ENCODE measurements around the gene BCAS3.

The BCAS3 gene

DNA sequence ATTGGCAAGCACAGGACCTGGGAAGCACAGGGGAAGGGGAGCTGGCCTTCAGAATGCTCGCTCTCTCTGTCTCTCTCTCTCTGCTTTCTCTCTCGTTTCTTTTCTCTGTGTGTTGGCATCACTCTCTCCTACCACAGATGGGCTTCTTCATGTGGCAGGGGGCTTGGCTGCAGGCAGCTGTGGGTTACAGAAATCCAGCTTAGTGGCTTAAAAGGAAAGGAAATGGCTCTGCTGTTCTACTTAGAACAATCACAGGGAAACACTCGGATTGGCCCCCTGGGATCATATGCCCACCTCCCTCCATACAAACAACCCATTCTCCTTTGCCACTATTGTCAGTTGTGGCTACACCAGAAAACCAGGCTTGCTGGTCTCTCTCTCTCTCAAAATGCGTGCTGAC, 742.4 kb downstream of the BCAS3 start:
- Histone ChIP-seq H3K27me3 (replicated peaks; ENCODE audit: control insufficient read depth, insufficient read depth, low read length, poor library complexity, severe bottlenecking) (no peaks in the 10 kb centered on the region), H3K4me1 (ENCODE audit: control insufficient read depth, insufficient read depth, low read length, poor library complexity, severe bottlenecking) (peaks cover 7% of the 10 kb centered on the region), H3K4me3 (ENCODE audit: insufficient read depth, low read depth, low read length, poor library complexity, severe bottlenecking) (no peak overlapping the region), H3K36me3 (ENCODE audit: control insufficient read depth, insufficient read depth, low read length) (no peaks in the 10 kb centered on the region), H3K9me3 (ENCODE audit: control insufficient read depth, low read length) (no peaks in the 10 kb centered on the region), H3K27ac (ENCODE audit: insufficient read depth, low read length, poor library complexity, severe bottlenecking) (no peak overlapping the region)
- no peak for DNase-seq

DNA sequence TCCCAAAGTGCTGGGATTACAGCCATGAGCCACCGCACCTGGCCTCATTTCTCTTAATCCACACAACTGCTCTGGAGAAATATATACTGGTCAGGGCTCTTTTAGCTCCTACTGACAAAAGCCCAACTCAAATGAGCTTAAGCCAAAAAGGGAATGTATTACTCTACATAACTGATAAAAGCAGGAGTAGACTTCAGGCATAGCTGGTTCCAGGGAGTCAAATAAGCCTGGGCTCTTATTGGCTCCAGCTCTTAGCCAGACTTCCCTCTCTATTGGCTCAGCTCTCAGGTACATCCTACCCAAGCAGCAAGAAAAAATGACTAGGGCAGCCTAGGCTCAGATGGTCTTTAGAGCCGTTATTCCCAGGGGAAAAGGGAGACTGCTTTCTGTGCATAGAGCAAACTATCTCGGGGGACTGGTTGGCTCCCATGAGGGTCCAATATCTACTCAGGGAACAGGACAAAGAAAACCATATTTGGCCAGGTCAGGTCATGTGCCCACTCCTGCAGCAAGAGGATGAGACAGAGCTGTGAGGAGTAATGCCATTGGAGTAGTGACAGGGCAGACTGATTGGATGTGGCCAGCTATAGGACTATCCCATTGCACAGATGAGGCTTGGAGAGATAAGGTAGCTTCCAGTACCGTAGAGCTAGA, 743.2 kb downstream of the BCAS3 start:
- DNase-seq: no peak
- Histone ChIP-seq H3K27me3 (replicated peaks; ENCODE audit: control insufficient read depth, insufficient read depth, low read length, poor library complexity, severe bottlenecking) (no peaks in the 10 kb centered on the region), H3K4me1 (ENCODE audit: control insufficient read depth, insufficient read depth, low read length, poor library complexity, severe bottlenecking) (peaks cover 7% of the 10 kb centered on the region), H3K9me3 (ENCODE audit: control insufficient read depth, low read length) (no peaks in the 10 kb centered on the region), H3K36me3 (ENCODE audit: control insufficient read depth, insufficient read depth, low read length) (no peaks in the 10 kb centered on the region), H3K4me3 (ENCODE audit: insufficient read depth, low read depth, low read length, poor library complexity, severe bottlenecking) (no peak overlapping the region), H3K27ac (ENCODE audit: insufficient read depth, low read length, poor library complexity, severe bottlenecking) (no peak overlapping the region)

DNA sequence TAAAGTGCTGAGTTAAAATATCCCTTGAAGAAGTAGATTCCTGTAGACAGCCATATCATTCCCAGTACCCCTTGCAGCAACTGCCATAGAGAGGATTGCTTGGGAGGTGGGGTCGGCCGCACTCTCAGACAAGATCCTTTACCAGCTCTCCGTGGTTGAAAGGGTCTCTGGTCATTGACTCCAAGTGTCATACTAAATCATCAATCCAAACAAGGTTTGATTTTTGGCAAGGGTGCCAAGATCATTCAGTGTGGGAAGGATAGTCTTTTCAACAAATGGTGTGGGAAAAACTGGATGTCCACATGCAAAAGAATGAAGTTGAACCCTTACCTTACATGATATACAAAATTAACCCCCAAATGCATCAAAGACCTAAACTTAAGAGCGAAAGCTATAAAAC, 743.8 kb downstream of the BCAS3 start:
- no peak for DNase-seq
- H3K27ac ChIP-seq (ENCODE audit: insufficient read depth, low read length, poor library complexity, severe bottlenecking): no peak overlapping the region
- H3K36me3 ChIP-seq (ENCODE audit: control insufficient read depth, insufficient read depth, low read length): no peaks in the 10 kb centered on the region
- H3K9me3 ChIP-seq (ENCODE audit: control insufficient read depth, low read length): no peaks in the 10 kb centered on the region
- H3K4me3 ChIP-seq (ENCODE audit: insufficient read depth, low read depth, low read length, poor library complexity, severe bottlenecking): no peak overlapping the region
- H3K27me3 ChIP-seq (replicated peaks; ENCODE audit: control insufficient read depth, insufficient read depth, low read length, poor library complexity, severe bottlenecking): no peaks in the 10 kb centered on the region
- H3K4me1 ChIP-seq (ENCODE audit: control insufficient read depth, insufficient read depth, low read length, poor library complexity, severe bottlenecking): peaks cover 7% of the 10 kb centered on the region

DNA sequence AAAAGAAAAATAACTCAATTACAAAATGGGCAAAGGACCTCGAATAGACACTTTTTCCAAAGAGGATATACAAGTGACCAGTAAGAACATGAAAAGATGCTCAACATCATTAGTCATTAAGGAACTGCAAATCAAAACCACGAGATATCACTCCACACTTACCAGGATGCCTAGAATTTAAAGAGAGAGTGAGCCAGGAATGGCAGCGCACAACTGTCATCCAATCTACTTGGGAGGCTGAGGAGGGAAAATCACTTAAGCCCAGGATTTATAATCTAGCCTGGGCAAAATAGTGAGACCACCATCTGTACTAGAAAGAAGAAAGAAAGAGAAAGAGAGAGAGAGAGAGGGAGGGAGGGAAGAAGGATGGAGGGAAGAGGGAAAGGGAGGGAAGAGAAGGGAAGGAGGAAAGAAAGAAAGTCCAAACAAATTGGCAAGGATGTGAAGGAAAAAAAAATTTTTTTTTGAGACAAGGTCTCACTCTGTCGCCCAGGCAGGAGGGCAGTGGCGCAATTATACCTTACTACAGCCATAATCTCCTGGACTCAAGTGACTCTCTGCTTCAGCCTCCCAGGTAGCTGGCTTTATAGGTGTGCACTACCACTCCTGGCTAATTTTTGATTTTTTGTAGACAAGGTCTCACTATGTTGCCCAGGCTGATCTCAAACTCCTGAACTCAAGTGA, 744.6 kb downstream of the BCAS3 start:
- DNase-seq: no peak
- no peak overlapping the region for H3K27ac ChIP-seq (ENCODE audit: insufficient read depth, low read length, poor library complexity, severe bottlenecking)
- no peaks in the 10 kb centered on the region for H3K27me3 ChIP-seq (replicated peaks; ENCODE audit: control insufficient read depth, insufficient read depth, low read length, poor library complexity, severe bottlenecking)
- no peak overlapping the region for H3K4me3 ChIP-seq (ENCODE audit: insufficient read depth, low read depth, low read length, poor library complexity, severe bottlenecking)
- H3K4me1 ChIP-seq (ENCODE audit: control insufficient read depth, insufficient read depth, low read length, poor library complexity, severe bottlenecking): no peaks in the 10 kb centered on the region
- H3K36me3 ChIP-seq (ENCODE audit: control insufficient read depth, insufficient read depth, low read length): no peaks in the 10 kb centered on the region
- H3K9me3 ChIP-seq (ENCODE audit: control insufficient read depth, low read length): no peaks in the 10 kb centered on the region

DNA sequence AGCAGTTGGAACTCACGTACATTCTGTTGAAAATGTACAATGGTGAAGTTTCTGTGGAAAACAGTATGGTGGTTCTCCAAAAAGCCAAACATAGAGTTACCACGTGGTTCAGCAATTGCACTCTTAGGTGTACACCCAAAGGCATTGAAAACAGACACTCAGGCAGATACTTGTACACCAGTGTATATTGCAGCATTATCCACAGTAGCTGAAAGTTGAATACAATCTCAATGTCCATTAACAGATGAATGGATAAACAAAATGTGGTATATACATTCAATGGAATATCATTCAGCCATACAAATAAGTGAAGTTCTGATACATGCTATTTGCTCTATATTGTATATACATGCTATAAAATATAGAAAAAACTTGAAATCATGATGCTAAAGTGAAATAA, 745.2 kb downstream of the BCAS3 start:
- no peaks in the 10 kb centered on the region for H3K36me3 ChIP-seq (ENCODE audit: control insufficient read depth, insufficient read depth, low read length)
- no peak overlapping the region for H3K4me3 ChIP-seq (ENCODE audit: insufficient read depth, low read depth, low read length, poor library complexity, severe bottlenecking)
- H3K27me3 ChIP-seq (replicated peaks; ENCODE audit: control insufficient read depth, insufficient read depth, low read length, poor library complexity, severe bottlenecking): no peaks in the 10 kb centered on the region
- no peak for DNase-seq
- H3K27ac ChIP-seq (ENCODE audit: insufficient read depth, low read length, poor library complexity, severe bottlenecking): no peak overlapping the region
- no peaks in the 10 kb centered on the region for H3K4me1 ChIP-seq (ENCODE audit: control insufficient read depth, insufficient read depth, low read length, poor library complexity, severe bottlenecking)
- no peaks in the 10 kb centered on the region for H3K9me3 ChIP-seq (ENCODE audit: control insufficient read depth, low read length)

DNA sequence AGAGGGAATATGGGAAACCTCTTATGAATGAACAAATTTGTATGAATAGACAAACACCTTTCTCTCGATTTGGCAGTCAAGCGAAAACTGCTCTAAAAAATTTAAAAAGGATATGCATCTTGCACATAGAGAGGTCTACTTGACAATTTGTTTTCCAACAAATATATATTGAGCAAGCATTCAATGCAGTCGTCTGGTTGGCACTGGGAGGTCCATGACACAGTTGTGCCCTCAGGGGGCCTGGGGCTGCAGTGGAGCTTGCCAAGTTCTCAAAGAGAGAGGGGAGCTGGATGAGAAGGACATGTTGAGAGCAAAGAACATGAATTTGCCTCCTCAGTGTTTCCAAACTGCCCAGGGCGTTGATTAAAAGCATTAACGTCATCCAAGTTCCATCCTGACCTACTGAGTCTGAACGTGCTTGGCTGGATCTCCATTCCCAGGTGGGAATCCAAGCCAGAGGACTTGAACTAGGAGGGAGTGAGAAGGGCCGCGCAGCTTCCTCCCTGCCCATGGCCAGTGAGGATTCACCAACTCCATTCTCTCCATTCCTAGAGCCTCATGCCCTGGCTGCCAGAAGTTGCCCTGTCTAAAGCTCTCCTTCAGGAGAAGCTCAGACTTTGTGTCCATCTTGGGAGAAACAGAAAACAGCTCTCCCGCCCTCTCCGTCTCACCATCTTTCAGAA, 746.5 kb downstream of the BCAS3 start:
- Histone ChIP-seq H3K27ac (ENCODE audit: insufficient read depth, low read length, poor library complexity, severe bottlenecking) (no peak overlapping the region), H3K27me3 (replicated peaks; ENCODE audit: control insufficient read depth, insufficient read depth, low read length, poor library complexity, severe bottlenecking) (no peaks in the 10 kb centered on the region), H3K4me3 (ENCODE audit: insufficient read depth, low read depth, low read length, poor library complexity, severe bottlenecking) (no peak overlapping the region), H3K9me3 (ENCODE audit: control insufficient read depth, low read length) (no peaks in the 10 kb centered on the region), H3K36me3 (ENCODE audit: control insufficient read depth, insufficient read depth, low read length) (no peaks in the 10 kb centered on the region), H3K4me1 (ENCODE audit: control insufficient read depth, insufficient read depth, low read length, poor library complexity, severe bottlenecking) (no peaks in the 10 kb centered on the region)
- no peak for DNase-seq

DNA sequence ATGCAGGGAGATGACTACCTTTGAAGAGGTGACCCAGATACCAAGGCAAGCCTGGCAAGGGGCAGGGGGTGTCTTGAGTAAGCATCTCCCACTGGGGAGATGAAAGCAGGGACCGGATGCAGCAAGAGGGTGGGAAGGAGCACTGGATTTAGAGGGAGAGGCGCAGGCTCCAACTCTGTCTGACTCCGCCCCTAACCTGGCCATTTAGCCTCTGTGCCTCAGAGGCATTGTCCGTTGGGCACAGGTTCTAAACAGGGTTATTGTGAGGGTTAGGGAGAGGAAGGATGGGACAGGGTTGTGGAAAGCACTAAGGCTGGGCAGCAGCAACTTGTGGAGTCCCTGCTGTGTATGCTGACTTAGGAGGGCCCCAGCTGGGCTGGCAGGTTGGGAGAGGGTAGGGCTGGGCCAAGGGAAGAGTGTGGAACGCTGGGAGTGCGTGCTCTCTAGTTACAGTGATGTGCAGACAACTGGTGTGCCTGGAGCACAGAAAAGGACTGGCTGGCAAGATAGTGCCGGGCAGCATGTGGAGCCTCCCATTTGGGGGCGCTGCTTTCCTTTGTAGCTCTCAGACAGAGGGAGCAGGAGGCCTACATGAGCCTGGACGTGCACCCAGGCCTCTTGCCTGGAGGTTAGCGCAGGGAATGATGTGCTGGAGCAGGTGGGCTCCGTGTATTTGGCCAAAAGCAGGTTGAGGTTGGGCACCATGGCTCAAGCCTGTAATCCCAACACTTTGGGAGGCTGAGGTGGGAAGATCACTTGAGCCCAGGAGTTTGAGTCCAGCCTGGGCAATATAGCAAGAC, 748.2 kb downstream of the BCAS3 start:
- Histone ChIP-seq H3K27me3 (replicated peaks; ENCODE audit: control insufficient read depth, insufficient read depth, low read length, poor library complexity, severe bottlenecking) (no peaks in the 10 kb centered on the region), H3K4me1 (ENCODE audit: control insufficient read depth, insufficient read depth, low read length, poor library complexity, severe bottlenecking) (no peaks in the 10 kb centered on the region), H3K9me3 (ENCODE audit: control insufficient read depth, low read length) (no peaks in the 10 kb centered on the region), H3K4me3 (ENCODE audit: insufficient read depth, low read depth, low read length, poor library complexity, severe bottlenecking) (no peak overlapping the region), H3K36me3 (ENCODE audit: control insufficient read depth, insufficient read depth, low read length) (no peaks in the 10 kb centered on the region), H3K27ac (ENCODE audit: insufficient read depth, low read length, poor library complexity, severe bottlenecking) (no peak overlapping the region)
- DNase-seq: no peak

DNA sequence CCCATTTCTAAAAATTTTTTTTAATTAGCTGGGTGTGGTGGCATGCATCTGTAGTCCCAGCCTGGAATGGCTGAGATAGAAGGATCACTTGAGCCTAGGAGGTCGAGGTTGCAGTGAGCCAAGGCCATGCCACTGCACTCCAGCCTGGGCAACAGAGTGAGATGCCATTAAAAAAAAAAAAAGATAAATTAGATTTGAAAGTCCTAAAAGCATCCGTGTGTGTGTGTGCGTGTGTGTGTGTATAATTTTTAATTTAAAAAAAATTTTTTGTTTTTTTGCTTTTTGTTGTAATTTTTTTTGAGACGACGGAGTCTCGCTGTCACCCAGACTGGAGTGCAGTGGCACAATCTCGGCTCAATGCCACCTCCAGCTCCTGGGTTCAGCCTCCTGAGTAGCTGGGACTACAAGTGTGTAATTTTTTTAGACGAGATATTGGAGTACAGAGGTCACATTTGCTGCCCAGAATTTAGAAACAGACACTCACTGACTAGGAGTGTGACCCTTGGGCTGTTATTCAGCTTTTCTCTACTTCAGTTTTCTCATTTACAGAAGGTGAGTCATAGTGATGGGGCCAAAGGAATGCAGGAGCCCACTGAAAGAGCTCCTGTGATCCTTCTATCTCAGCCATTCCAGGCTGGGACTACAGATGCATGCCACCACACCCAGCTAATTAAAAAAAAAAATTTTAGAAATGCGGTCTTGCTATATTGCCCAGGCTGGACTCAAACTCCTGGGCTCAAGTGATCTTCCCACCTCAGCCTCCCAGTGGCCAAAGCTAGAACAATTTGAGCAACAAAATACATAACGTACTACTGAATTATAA, 749.0 kb downstream of the BCAS3 start:
- DNase-seq: no peak
- Histone ChIP-seq H3K4me3 (ENCODE audit: insufficient read depth, low read depth, low read length, poor library complexity, severe bottlenecking) (no peak overlapping the region), H3K27me3 (replicated peaks; ENCODE audit: control insufficient read depth, insufficient read depth, low read length, poor library complexity, severe bottlenecking) (no peaks in the 10 kb centered on the region), H3K9me3 (ENCODE audit: control insufficient read depth, low read length) (no peaks in the 10 kb centered on the region), H3K27ac (ENCODE audit: insufficient read depth, low read length, poor library complexity, severe bottlenecking) (no peak overlapping the region), H3K36me3 (ENCODE audit: control insufficient read depth, insufficient read depth, low read length) (no peaks in the 10 kb centered on the region), H3K4me1 (ENCODE audit: control insufficient read depth, insufficient read depth, low read length, poor library complexity, severe bottlenecking) (no peaks in the 10 kb centered on the region)

DNA sequence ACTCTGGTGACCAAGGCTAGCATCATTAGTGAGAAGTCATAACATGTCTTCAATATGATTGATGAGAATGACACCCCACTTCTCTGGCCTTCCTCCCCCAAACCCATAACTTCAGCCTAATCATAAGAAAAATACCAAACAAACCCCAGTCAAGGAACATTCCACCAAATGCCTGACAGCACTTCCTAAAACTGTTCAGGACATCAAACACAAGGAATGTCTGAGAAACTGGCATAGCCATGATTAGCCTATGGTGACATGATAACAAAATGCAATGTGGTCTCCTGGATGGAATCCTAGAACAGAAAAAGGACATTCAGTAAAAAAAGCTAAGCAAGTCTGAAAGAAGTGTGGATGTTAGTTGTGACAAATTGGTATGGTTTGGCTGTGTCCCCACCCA, 749.9 kb downstream of the BCAS3 start:
- H3K27ac ChIP-seq (ENCODE audit: insufficient read depth, low read length, poor library complexity, severe bottlenecking): no peak overlapping the region
- no peak for DNase-seq

More for the DNA sequence above, 749.9 kb downstream of the BCAS3 start:
- no peaks in the 10 kb centered on the region for H3K27me3 ChIP-seq (replicated peaks; ENCODE audit: control insufficient read depth, insufficient read depth, low read length, poor library complexity, severe bottlenecking)
- no peaks in the 10 kb centered on the region for H3K4me1 ChIP-seq (ENCODE audit: control insufficient read depth, insufficient read depth, low read length, poor library complexity, severe bottlenecking)
- H3K4me3 ChIP-seq (ENCODE audit: insufficient read depth, low read depth, low read length, poor library complexity, severe bottlenecking): no peak overlapping the region
- H3K9me3 ChIP-seq (ENCODE audit: control insufficient read depth, low read length): no peaks in the 10 kb centered on the region
- H3K36me3 ChIP-seq (ENCODE audit: control insufficient read depth, insufficient read depth, low read length): no peaks in the 10 kb centered on the region

All from effector memory CD4-positive, alpha-beta T cell (primary cell).